ENCODE results near the gene ZNF365. TPM values are rescaled to one million over a fixed set of nuclear protein-coding genes. Genes with fewer than 3 reads are reported as not detected.

The ZNF365 gene, protein sequence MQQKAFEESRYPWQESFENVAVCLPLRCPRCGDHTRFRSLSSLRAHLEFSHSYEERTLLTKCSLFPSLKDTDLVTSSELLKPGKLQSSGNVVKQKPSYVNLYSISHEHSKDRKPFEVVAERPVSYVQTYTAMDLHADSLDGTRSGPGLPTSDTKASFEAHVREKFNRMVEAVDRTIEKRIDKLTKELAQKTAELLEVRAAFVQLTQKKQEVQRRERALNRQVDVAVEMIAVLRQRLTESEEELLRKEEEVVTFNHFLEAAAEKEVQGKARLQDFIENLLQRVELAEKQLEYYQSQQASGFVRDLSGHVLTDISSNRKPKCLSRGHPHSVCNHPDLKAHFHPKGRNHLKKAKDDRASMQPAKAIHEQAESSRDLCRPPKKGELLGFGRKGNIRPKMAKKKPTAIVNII
- 0.26 and 0.28 TPM in 2 replicates for total RNA-seq (ENCODE audit: low replicate concordance)

DNA sequence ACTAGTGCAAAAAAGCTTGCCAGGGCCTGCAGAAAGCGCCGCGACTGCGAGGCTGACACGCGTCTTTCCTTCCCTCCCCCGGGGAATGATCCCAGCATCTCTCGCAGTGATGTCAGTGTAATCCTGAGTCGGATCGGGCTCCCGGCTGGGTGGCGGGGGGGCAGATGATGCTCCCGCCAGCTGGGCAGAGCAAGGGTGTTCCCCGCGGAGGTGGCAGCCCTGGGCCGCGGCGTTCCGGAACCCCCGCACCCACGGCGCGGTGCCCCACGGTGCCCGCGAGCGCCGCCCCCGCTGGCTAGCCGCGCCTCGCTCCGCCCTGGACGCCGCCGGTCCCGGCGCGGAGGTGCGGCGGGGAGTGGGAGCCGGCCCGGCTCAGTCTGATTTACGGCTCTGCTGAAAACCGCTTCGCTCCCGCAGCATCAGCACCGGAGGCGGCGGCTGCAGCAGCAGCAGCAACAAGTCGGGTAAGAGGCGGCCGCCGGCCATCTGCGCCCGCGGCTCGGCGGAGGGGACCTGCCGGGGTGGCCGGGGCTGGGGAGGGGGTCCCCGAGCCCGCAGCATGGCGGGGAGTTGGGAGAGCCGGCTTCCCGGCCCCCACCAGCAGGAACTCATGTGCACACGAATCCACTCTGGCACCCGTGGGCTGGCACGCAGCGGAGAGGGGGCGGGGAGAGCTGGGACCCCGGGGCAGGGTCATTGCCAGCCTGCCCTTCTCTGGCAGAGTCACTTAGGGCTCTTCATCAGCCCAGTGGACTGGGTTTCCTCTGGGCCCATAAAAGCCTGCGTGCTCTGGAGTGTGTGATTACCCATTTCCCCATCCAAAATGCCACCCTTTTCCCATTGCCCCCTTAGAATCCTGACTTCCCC is at the start of gene ZNF365:
Gene ZNF365 (plus strand): TSS at position 375 of the 867 bp plus-strand sequence. CDS start 1,825 bp downstream, outside the sequence.
- Histone ChIP-seq H3K4me1 (no peaks in the 10 kb centered on the region), H3K9ac (no peak within 1 kb of the TSS)
- H3K36me3 Mint-ChIP-seq = no peaks in the 10 kb centered on the region

DNA sequence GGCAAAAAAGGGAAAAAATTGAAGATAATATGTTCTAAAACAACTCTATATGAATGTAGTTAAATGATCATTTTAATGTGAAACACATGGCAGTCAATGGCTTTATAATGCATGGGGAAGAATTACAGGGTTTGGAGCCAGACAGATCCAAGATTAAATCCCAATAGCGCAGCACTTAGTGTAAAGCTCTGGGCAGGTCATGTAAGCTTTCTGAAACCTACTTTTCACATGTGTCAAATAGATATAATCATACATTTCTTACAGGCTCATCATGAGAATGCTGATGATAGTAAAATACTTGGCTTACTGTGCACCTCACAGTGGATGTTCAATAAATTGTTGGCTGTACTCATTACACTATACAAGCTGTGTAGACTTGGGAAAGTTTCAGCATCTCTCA is 48.0 kb upstream of the ZNF365 start:
- H3K9me3 ChIP-seq (ENCODE audit: low read depth) = no peaks in the 10 kb centered on the region
- no peak overlapping the region for H3K4me3 ChIP-seq
- no peaks in the 10 kb centered on the region for H3K79me2 ChIP-seq (ENCODE audit: low read depth)
- H3F3A ChIP-seq (ENCODE audit: low read depth) = no peaks in the 10 kb centered on the region
- no peak for DNase-seq (ENCODE audit: low spot score)
- H3K9ac ChIP-seq = no peak overlapping the region
- no peaks in the 10 kb centered on the region for H3K36me3 ChIP-seq
- no peaks in the 10 kb centered on the region for H4K20me1 ChIP-seq (ENCODE audit: low read depth)
- no peaks in the 10 kb centered on the region for H3K4me1 ChIP-seq
- Mint-ChIP-seq H3K9me3 (no peaks in the 10 kb centered on the region), H3K4me1 (no peaks in the 10 kb centered on the region), H3K27me3 (ENCODE audit: insufficient read depth, low read depth) (no peaks in the 10 kb centered on the region), H3K27ac (no peak overlapping the region), H3K4me3 (no peak overlapping the region), H3K36me3 (no peaks in the 10 kb centered on the region)
- no peak overlapping the region for H3K4me2 ChIP-seq
- no peaks in the 10 kb centered on the region for H3K27me3 ChIP-seq
- H2AFZ ChIP-seq (replicated peaks) = no peak overlapping the region
- H3K27ac ChIP-seq = no peak overlapping the region
- no peak for TF ChIP-seq EZH2 (IDR thresholded peaks at IDR 0.05)
- TF ChIP-seq, protein P1, sequence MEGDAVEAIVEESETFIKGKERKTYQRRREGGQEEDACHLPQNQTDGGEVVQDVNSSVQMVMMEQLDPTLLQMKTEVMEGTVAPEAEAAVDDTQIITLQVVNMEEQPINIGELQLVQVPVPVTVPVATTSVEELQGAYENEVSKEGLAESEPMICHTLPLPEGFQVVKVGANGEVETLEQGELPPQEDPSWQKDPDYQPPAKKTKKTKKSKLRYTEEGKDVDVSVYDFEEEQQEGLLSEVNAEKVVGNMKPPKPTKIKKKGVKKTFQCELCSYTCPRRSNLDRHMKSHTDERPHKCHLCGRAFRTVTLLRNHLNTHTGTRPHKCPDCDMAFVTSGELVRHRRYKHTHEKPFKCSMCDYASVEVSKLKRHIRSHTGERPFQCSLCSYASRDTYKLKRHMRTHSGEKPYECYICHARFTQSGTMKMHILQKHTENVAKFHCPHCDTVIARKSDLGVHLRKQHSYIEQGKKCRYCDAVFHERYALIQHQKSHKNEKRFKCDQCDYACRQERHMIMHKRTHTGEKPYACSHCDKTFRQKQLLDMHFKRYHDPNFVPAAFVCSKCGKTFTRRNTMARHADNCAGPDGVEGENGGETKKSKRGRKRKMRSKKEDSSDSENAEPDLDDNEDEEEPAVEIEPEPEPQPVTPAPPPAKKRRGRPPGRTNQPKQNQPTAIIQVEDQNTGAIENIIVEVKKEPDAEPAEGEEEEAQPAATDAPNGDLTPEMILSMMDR (IDR thresholded peaks at IDR 0.05) = no peak
- no peak for TF ChIP-seq EZH2phosphoT487 (IDR thresholded peaks at IDR 0.05)

More for the DNA sequence above, at the start of gene ZNF365:
- H3K79me2 ChIP-seq (ENCODE audit: low read depth) = no peaks in the 10 kb centered on the region
- H3K27ac Mint-ChIP-seq = peak within 1 kb of the TSS; percentile 7
- peak within 1 kb of the TSS; percentile 80 for H3K4me2 ChIP-seq
- peak within 1 kb of the TSS; percentile 91 for H3K4me3 Mint-ChIP-seq
- no peaks in the 10 kb centered on the region for H3K9me3 ChIP-seq (ENCODE audit: low read depth)
- H4K20me1 ChIP-seq (ENCODE audit: low read depth) = no peaks in the 10 kb centered on the region
- H3K4me1 Mint-ChIP-seq = peaks cover 7% of the 10 kb centered on the region
- DNase-seq (ENCODE audit: low spot score) = peak; percentile 84
- peaks cover 18% of the 10 kb centered on the region for H3F3A ChIP-seq (ENCODE audit: low read depth)
- H3K27me3 Mint-ChIP-seq (ENCODE audit: insufficient read depth, low read depth) = peaks cover 5% of the 10 kb centered on the region
- TF ChIP-seq EZH2phosphoT487 (IDR thresholded peaks at IDR 0.05) (no peak), EZH2 (IDR thresholded peaks at IDR 0.05) (peak; percentile 14)
- H3K36me3 ChIP-seq = no peaks in the 10 kb centered on the region
- H2AFZ ChIP-seq (replicated peaks) = peak within 1 kb of the TSS; percentile 92
- no peaks in the 10 kb centered on the region for H3K9me3 Mint-ChIP-seq
- no peak within 1 kb of the TSS for H3K27ac ChIP-seq
- peak within 1 kb of the TSS; percentile 64 for H3K4me3 ChIP-seq
- H3K27me3 ChIP-seq = peaks cover 44% of the 10 kb centered on the region

DNA sequence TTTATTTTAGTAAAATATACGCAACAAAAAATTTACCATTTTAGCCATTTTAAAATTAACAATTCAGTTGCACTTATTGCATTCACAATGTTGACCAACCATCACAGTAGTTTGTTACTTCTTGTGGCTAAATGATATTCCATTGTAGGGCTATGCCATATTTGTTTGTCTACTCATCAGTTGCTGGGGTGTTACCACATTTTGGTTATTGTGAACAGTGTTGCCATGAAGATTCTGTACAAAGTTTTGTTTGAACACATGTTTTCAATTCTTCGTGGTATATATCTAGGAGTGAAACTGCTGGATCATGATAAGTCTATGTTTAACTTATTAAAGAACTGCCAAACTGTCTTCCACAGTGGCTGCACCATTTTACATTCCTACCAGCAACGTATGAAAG is 46.3 kb upstream of the ZNF365 start:
- no peaks in the 10 kb centered on the region for H3F3A ChIP-seq (ENCODE audit: low read depth)
- no peaks in the 10 kb centered on the region for H3K36me3 ChIP-seq
- no peak overlapping the region for H3K9ac ChIP-seq
- no peaks in the 10 kb centered on the region for H4K20me1 ChIP-seq (ENCODE audit: low read depth)
- Mint-ChIP-seq H3K36me3 (no peaks in the 10 kb centered on the region), H3K27ac (no peak overlapping the region), H3K27me3 (ENCODE audit: insufficient read depth, low read depth) (no peaks in the 10 kb centered on the region), H3K9me3 (peaks cover 7% of the 10 kb centered on the region), H3K4me3 (no peak overlapping the region), H3K4me1 (no peaks in the 10 kb centered on the region)
- no peaks in the 10 kb centered on the region for H3K4me1 ChIP-seq
- no peak for DNase-seq (ENCODE audit: low spot score)
- no peak overlapping the region for H3K27ac ChIP-seq
- no peaks in the 10 kb centered on the region for H3K79me2 ChIP-seq (ENCODE audit: low read depth)
- H3K4me2 ChIP-seq = no peak overlapping the region
- no peak overlapping the region for H2AFZ ChIP-seq (replicated peaks)
- H3K27me3 ChIP-seq = no peaks in the 10 kb centered on the region
- H3K4me3 ChIP-seq = no peak overlapping the region
- TF ChIP-seq, protein P1 (IDR thresholded peaks at IDR 0.05) = no peak
- TF ChIP-seq EZH2 (IDR thresholded peaks at IDR 0.05) (no peak), EZH2phosphoT487 (IDR thresholded peaks at IDR 0.05) (no peak)
- peaks cover 4% of the 10 kb centered on the region for H3K9me3 ChIP-seq (ENCODE audit: low read depth)
